NCI-H2107 treated with DMSO at 0.1 percent for 48 hours (cell line): Measurements from ENCODE around the gene SNX8.

ENCODE experiments used
- DNase-seq: peaks from one replicate; lab custom pipeline; 2025; ENCODE audit not compliant: unreplicated experiment; lab: John Stamatoyannopoulos, UW

The SNX8 gene

DNA sequence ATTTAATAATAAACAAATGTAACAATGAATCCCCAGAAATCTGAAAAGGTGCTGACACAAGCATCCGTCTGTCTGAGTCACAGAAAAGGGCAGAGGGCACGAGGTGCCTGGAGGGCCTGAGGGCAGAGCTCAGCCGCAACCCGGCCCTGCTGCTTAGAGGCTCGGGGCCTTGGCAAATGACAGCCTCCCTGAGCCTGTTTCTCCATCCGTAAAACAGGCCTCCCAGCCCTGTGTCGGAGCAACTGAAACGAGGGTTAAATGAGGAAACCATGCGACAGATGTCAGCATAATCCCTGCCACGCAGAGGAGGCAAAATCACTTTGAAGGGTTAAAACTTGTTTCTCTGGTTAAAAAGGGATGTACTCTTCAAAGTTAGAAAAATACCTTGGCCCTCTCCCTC lies 47.3 kb downstream of the SNX8 start:
- DNase-seq, result no peak

DNA sequence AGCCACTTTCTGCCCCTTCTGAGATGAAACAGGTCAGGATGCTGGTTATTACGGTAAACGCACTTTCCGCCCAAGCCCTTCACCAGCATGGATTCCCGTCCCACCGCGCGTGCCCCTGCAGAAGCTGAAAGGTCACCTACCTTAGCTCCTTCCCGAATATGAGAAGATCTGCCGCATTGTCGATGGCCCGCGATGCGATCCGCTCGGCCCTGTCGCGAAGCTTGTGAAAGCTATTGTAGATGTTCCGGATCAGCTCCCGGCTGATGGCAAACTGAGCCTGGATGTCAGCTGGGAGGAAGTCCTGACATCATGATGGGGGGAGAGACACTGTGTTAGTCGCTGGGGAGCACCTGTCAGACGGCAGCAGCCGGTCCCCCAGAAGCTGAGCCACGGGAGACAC lies 50.1 kb downstream of the SNX8 start:
- DNase-seq, result no peak

DNA sequence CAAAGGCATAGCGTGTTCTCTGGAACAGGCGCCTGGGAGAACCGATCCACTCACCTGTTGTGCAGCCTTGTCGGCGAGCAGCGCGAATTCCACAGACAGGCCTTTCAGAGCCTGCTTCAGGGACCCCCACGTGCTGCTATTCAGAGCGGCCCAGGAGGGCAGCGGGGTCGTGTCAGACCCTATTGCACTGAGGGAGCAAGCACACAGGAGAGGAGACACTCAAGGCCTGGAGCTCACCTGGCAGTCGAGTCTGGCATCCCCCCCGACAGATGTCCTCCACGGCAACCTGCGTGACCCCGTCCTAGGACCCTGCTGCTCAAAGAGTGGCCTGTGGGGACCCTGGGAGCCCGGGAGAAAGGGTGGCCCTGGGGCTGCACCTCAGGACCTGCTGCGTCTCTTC lies 51.1 kb downstream of the SNX8 start:
- DNase-seq, result no peak

DNA sequence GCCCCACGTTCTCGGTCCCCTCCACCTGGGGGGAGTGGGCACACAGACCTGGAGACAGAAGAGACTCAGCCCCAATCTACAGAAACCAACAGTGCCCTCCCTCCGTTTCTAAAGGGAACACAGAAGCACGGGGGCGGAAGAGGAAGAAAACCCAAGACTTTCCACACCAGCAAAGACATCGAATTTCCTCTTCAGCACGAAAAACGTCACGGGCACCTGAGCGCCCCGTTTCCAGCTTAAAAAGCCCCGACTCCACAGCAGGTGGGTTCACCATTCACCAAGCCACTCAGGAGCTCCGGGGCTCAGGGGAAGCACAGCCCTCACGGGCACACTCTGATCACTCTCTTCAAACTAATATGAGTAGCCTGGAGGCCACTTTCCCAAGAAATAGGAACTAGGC lies 52.6 kb downstream of the SNX8 start:
- DNase-seq, result no peak

DNA sequence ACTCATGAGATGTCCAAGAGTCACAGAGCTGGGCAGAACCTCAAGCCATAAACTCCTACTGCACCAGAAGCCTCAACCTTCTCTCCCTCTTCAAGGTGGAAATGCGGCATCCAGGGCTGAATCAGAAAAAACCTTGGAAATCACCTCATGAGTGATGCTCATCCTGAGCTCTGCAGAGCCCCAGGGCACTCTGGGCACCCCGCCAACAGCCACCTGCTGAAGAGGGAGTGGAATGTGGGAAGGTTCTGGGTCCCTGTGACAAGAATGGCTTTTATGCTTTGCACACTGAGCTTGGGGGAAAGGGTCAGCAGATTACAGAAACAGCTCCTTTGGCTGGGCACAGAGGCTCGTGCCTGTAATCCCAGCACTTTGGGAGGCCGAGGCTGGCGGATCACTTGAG lies 53.4 kb downstream of the SNX8 start:
- DNase-seq, result peak; percentile 80

DNA sequence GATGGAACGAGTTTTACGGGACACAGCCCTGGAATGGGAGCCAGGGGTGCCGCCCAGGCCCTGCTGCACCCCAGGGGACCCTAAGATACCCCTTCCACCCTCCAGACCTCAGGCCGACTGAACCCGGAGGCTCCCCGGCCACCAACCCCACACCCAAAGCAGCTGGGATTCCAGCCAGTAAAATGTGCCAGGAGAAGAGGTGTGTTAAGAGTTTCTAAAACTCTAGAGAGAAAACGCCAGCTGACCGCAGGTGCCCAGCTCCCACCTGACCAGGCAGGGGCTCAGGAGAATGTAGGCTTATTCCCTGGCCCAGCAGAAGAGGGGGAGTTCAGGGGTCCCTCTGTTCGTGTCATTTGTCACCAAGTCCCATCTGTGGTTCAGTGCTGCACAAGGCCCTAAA lies 54.8 kb downstream of the SNX8 start:
- DNase-seq, result no peak

DNA sequence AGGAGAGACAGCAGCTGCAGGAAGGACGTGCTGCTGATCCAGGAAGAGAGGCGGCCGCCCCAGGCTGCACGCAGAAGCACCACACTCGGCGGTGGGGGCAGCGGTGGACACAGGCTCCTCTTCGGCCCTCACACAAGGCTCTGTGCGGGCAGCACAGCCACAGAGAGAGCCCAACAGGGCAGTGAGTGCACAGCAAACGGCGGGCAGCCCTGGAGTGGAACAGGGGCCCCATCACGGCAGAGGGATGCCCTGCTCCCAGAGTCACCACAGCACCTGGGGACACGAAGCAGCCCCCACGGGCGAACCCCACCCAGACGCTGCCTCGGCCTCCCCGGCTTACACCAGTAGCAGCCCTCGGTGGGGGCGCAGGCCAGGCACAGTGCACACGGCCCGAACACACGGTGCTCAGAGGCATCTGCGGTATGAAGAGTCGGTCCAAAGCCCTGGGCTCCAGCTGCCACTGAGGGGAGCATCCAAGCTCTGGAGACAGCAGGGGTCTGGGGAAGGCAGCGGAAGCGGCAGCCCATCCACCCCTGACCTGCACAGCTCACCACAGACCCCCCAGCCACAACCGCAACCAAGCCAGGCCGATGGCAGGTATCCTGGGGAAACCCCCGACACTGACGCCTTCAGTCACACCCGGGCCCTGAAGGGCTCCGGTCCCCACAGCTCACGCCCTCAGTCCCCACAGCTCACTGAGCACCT lies 55.4 kb downstream of the SNX8 start:
- DNase-seq, result no peak

DNA sequence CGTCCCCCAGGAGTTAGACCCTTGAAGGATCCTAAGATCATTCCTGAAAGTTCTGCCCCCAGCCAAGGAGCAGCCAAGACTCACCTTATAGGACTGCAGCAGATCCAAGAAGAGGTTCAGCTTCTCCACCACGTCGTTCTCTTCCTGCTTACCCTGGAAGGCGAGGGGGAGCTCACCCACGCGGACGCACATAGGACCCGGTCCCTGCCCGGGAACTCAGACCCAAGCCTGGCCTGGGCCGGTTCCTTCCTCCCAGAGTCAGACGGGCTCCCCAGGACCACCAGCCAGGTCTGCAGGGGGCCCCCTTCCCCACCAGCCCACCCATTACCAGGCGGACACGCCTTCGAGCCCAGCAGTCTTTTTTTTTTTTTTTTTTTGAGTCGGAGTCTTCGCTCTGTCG lies 56.6 kb downstream of the SNX8 start:
- no peak for DNase-seq

DNA sequence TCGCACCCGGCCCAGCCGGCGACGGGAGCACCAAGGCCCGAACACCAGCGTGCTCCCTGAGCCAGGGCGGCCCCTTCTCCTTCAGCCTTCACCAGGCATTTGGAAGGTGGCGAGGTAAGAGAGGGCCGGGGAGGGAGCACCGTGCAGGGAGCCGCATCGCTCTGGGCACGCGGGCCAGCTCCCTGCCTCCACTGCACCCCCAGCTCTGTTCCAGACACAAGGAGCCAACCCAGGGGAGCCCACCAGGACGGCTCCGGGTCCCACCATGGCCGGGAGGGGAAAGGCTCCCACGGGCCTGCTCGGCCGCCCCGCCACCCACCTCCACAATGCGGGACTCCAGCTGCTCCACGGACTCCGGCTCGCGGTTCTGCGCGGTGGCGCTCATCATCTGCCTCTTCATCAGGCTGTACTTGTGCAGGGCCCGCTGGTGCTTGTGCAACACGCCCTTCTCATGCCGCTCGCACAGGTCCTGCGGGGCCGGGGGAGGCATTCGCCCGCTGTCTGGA lies 57.1 kb downstream of the SNX8 start:
- DNase-seq, result no peak

DNA sequence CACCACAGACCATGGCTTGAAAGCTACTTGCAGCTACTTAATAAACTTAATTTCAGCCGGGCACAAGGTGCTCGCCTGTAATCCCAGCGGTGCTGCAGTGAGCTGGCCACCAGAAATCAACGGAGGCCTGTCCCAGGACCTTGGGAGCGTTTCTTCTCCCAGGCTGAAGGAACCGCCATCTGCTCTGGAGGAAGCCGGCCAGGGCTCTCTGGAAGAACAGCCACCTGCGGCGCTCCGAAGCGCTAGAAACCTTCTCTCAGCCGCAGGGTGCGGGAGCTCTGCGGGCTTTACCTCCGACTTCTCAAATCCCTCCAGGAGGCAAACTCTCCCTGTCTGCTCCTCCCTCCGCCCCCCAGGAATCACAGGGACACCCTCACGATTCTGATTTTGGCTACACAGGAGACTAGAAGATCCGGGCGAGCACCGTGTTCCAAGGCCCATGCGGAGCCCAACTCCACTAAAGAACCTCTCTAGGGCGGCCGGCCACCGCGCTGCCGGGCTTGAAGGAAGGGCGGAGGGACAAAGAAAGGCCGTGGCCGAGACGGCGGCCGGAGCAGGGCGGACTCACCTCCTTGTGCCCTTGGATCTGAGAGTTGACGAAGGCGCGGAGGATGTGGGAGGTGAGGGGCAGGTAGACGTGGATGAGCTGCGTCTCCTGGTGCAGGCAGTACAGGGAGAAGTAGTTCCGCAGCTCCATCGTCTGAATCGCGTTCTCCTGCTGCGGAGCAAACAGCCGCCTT lies 57.8 kb downstream of the SNX8 start:
- no peak for DNase-seq

DNA sequence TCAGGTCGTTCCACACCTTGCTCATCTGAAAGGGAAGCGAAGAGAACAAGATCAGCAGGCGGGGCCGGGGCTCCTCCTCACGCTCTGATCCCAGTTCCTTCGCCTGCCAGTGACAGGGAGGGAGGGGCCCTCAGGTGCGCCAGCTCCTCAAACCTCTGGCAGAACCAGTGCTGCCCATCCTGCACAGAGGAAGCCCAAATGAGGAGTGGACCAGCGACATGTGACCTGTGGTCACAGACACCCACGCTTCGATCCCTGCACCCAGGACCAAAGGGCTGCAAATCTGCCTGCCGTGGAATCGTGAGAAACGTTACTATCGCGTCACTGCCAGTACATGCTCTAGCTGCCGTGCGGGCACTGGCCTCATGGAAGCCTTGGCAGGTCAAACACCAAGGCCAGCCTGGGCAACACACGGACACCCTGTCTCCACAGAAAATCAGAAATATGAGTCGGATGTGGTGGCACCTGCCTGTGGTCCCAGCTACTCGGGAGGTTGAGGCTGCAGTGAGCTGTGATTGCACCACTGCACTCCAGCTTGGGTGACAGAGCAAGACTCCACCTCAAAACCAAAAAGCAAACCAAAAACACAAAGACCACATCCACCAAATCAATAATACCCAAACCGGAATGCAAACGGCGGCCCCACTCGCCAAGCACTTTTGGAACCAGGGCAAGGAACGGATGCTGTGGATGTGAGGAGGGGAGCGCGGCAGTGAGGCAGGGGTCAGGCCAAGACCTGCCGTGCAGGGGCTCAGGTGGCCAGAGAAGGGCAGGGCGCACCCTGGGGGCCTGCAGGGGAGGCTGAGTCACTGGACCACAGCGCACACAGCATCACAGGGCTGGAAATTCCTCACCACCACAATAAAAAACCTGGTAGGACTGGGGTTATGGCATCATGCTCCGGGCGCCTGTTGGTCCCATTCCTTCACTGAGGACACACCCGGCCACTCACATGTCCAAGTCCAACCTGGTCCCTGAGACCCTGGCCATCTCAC lies 58.8 kb downstream of the SNX8 start:
- no peak for DNase-seq

DNA sequence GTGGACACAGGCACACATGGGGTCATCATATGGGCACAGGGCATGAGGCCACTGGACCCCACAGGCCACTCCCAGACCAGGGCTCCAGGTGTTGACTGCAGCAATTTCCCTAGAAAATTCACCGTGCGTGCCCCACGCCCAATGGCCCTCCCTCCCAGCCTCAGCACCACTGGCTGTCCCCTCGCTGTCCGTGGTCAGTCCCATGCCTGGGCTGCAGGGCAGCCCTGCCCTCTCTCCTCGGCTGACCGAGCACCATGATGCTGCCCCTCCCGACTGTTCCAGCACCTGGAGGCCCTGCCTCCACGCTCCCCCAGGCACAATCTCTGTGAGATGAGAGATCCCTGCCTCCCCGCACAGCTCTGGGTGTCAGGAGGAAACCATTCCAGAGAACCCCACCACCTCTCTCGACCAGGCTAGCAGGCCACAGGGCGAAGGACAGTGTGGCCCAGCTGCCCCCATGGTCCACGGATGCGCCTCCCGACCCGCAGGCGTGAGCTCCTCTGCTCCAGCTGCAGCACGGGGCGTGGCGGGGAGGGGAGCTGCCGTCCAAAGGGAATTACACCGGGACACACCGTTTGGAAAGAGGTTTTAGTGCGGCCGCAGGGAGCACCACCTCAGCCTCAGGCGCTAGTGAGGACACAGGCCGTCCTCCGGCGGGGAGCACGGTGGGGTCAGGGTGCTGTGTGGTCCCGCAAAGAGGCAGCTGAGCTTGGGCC lies 59.7 kb downstream of the SNX8 start:
- DNase-seq, result no peak

DNA sequence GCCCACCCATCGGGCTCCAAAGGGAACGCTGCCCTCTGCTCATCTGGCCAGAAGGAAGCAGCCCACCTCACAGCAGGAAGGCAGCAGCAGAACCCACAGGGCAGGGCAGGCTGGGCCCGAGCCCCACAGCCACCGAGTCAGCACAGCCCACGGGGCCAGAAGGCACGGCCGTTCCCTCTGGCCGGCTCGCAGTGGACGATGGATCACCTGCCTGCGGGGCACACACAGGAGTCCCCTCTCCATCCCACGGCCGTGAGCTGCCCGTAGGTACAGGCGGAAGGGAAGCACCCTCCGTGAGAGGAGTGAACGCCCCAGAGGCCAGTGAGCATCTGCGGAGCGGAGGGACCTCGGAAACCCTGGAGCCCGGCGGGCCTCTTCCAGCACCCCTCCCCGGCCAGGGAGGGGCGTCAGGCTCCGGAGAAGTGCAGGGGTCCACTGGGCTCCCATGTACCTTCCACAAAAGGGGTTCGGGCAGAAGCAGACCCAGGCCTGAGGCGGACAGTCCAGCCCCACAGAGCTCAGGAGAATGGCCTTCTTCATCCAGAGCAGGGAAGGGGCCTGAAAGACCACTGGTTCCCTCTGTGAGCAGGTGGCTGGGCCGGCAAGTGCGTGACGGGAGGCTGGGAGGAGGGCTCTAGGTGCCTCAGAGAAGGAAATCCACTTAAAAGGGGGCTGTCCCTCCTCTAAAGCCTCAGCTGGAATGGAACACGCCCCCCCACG lies 60.6 kb downstream of the SNX8 start:
- no peak for DNase-seq

DNA sequence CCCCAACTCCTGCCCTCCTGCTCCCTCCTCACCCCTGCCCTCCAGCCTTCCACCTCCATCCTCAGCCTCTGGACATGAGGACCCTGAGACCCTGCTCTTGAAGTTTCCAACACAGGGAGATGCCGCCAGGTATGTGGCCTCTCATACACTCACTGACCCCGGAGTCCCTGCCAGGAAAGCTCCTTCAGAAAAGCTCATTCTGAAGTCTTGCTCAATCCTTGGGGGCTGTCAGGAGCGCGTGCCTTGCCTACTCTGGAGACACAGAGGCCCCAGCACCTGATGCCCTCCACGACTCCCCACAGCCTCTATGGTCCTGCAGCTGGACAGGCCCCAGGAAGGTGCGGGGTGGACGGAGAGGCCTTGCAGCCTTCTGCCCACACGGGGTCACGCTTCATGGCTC lies 61.2 kb downstream of the SNX8 start:
- no peak for DNase-seq

DNA sequence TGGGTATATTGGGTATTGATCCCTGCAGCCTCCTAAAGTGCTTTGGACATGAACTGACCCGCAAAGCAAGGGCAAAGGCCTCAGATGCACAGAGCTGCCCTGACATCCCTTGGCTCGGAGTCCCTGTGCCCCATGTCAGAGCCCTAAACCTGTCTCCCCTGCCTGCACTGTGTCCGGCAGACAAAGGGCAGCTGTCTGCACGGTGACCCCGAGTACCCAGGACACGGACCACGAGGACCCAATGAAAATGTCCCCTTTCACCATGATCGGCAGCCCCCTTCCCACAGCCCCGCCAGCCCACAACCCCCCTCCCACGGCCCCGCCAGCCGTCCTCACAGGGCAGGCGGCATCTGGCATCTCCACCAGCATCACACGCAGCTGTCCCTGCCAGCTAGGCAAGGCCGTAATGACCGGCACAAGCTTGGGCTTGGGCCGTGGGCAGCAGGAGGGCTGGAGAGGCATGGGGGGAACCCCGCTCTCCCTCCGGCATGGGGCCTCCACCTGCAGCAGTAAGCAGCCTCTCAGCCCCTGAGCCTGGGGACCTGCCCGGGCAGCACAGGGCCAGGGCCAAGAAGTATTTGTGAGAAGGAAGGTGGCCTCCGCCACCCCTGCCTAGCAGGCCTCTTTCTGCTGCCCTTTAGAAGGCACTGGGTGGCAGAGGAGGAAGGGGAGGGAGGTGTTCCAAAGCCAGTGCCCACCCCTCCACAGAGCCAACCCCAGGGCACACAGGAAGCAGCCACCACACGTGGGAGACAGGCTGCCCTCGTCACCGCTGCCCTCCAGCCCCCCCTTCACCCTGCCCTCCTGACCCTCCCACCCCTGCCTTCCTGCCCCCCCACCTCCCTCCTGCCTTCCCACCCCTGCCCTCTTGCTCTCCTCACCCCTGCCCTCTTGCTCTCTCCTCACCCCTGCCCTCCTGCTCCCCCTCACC lies 62.1 kb downstream of the SNX8 start:
- DNase-seq, result no peak

DNA sequence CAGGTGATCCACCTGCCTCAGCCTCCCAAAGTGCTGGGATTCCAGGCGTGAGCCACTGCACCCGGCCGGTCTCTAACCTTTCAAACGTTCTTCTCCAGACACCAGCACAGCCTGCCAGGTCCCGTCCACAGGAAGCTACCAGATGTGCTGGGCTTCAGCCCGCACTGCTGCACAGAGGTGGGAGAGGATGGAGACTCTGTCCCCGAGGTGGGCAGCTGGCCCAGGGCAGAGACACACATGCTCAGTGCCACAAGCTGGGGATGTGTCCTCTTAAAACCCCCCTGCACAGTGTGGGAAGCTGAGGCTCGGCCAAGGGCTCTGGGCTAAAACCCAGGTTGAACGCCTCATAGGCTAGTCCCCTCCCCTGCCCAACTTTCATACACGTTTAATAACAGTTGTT lies 62.9 kb downstream of the SNX8 start:
- no peak for DNase-seq

DNA sequence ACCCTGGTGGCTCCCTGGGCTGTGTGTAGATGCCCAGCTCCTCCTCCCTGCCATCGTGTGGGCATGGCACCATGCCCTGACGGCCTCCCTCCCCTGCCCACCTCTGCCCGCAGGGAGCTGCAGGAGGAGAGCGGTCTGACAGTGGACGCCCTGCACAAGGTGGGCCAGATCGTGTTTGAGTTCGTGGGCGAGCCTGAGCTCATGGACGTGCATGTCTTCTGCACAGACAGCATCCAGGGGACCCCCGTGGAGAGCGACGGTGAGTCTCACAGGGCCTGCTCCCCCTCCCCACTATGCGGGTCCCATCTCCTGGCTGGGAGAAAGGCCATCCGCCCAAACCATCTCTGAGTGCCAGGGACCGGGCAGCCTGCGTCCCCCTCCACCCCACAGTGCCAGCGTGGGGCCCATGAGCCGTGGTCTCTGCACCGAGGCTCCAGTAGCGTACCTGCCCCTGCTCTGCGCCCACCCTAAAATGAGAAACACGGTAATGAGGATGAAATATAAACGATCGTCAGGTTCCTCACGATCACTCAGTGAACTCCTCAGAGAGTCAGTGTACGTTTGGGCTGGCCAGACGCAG lies 64.4 kb downstream of the SNX8 start:
- DNase-seq, result no peak

DNA sequence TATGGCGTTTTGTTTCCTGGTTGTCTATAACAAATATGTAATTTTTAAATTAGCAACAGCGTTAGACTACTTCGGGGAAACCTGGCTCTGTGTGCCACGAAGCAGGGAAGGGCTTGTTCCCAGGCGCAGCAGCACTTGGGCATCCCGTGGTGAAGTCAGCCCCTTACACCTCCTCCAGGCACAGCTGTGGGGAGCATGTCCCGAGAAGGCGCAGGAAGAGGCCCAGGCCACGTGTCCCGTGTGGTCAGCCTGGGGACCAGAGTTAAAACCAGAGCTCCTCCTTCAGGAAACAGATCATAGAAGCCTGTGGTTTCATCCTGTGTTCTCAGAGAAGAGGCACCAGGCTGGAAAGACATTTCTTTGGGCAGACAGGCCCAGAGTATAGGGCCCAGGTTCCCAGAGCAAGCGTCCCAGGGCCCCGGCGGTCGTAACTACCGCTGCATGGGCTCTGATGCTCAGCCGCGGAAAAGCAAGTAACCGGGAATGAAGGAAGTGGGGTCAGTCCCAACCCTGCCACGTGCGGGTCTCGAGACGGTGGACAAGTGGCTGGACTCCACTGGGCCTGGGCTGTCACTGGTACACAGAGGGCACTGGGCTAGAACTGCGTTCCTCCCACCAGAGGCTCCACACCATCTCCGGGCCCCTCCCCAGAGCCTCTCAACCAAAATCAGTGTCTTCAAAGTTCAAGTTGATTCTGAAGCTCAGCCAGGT lies 65.1 kb downstream of the SNX8 start:
- DNase-seq, result no peak
